GM12875 (cell line): ENCODE data around the gene ZNF197.

Source experiments
- H3K4me3 ChIP-seq: one replicate; pipeline ENCODE4 v1.5.1; 2011; ENCODE audit warnings: low read depth, low read length, control low read depth
- CTCF ChIP-seq: IDR thresholded peaks from 2 replicates; pipeline ENCODE4 v1.5.1; 2011; ENCODE audit warnings: low read depth, mild to moderate bottlenecking, control low read depth, inconsistent platforms, low read length, moderate library complexity, borderline replicate concordance; ENCODE audit not compliant: insufficient read depth

ZNF197 gene

GRCh38 chr3:44685128-44685800, 60.4 kb downstream of the ZNF197 start:
- TF ChIP-seq CTCF: no peak
- no peak overlapping the region for H3K4me3 ChIP-seq

GRCh38 chr3:44687898-44688297, 63.1 kb downstream of the ZNF197 start:
- no peak overlapping the region for H3K4me3 ChIP-seq
- TF ChIP-seq CTCF: no peak
